Measurements from ENCODE around the gene TET2.
"Not testable (repeated sequence)": the region's sequence is repeated elsewhere in the genome, so short reads cannot be mapped to it uniquely, and the experiment has no call there.

TET2 gene

GRCh38 chr4:105280338-105281123 lies 133.9 kb downstream of the TET2 start:
- in situ Hi-C loops (cut with MboI; ENCODE audit: low sequenced_read_pairs): no loop called here

GRCh38 chr4:105281124-105281415 lies 134.4 kb downstream of the TET2 start:
- in situ Hi-C loops (cut with MboI; ENCODE audit: low sequenced_read_pairs): no loop called here

GRCh38 chr4:105282489-105282888 lies 135.8 kb downstream of the TET2 start:
- in situ Hi-C loops (cut with MboI; ENCODE audit: low sequenced_read_pairs): no loop called here

- in situ Hi-C loops (cut with MboI; ENCODE audit: low sequenced_read_pairs): no loop called here
These were observed 136.8 kb downstream of the TET2 start for GRCh38 chr4:105283501-105283900.

GRCh38 chr4:105288121-105288520 lies 141.4 kb downstream of the TET2 start:
- in situ Hi-C loops (cut with MboI; ENCODE audit: low sequenced_read_pairs): no loop called here

GRCh38 chr4:105291925-105292324 lies 145.2 kb downstream of the TET2 start:
- in situ Hi-C loops (cut with MboI; ENCODE audit: low sequenced_read_pairs): no loop called here

GRCh38 chr4:105293360-105293759 lies 146.7 kb downstream of the TET2 start:
- in situ Hi-C loops (cut with MboI; ENCODE audit: low sequenced_read_pairs): no loop called here

- in situ Hi-C loops (cut with MboI; ENCODE audit: low sequenced_read_pairs): no loop called here
These were observed 150.0 kb downstream of the TET2 start for GRCh38 chr4:105296672-105297071.

GRCh38 chr4:105299027-105299426 lies 152.4 kb downstream of the TET2 start:
- in situ Hi-C loops (cut with MboI; ENCODE audit: low sequenced_read_pairs): not testable (repeated sequence)

- in situ Hi-C loops (cut with MboI; ENCODE audit: low sequenced_read_pairs): no loop called here
These were observed 157.4 kb downstream of the TET2 start for GRCh38 chr4:105304085-105304484.

GRCh38 chr4:105305019-105305836 lies 158.6 kb downstream of the TET2 start:
- in situ Hi-C loops (cut with MboI; ENCODE audit: low sequenced_read_pairs): no loop called here

GRCh38 chr4:105306158-105306781 lies 159.6 kb downstream of the TET2 start:
- in situ Hi-C loops (cut with MboI; ENCODE audit: low sequenced_read_pairs): no loop called here

GRCh38 chr4:105306820-105307219 lies 160.1 kb downstream of the TET2 start:
- in situ Hi-C loops (cut with MboI; ENCODE audit: low sequenced_read_pairs): no loop called here

GRCh38 chr4:105318486-105318885 lies 171.8 kb downstream of the TET2 start:
- in situ Hi-C loops (cut with MboI; ENCODE audit: low sequenced_read_pairs): no loop called here

- in situ Hi-C loops (cut with MboI; ENCODE audit: low sequenced_read_pairs): no loop called here
These were observed 180.5 kb downstream of the TET2 start for GRCh38 chr4:105327222-105327621.

GRCh38 chr4:105327956-105328355 lies 181.3 kb downstream of the TET2 start:
- in situ Hi-C loops (cut with MboI; ENCODE audit: low sequenced_read_pairs): no loop called here

- in situ Hi-C loops (cut with MboI; ENCODE audit: low sequenced_read_pairs): no loop called here
These were observed 182.4 kb downstream of the TET2 start for GRCh38 chr4:105329081-105329480.

Measured in HL-60/S4 treated with phorbol 12-myristate 13-acetate at 8.2 ng/mL for 4 days and 3 days (cell line).